Osteoblast (primary cell): ENCODE results near the gene PROX1. TPM values are rescaled to one million over a fixed set of nuclear protein-coding genes. Genes with fewer than 3 reads are reported as not detected.

ENCODE experiments used
- DNase-seq: peaks from one replicate; pipeline ENCODE4 v3.0.0; 2011; ENCODE audit warnings: low spot score, mixed read lengths; ENCODE audit not compliant: insufficient read length; ENCODE audit errors: missing footprints
- H2AFZ ChIP-seq: 2 replicates; pipeline ENCODE4 v1.6.0; 2011; ENCODE audit warnings: mild to moderate bottlenecking, low read length
- H3K27ac ChIP-seq: 2 replicates; pipeline ENCODE4 v1.5.1; 2011; ENCODE audit warnings: mild to moderate bottlenecking, low read depth, low read length, moderate library complexity
- H3K27me3 ChIP-seq: 2 replicates; pipeline ENCODE4 v1.6.0; 2012; ENCODE audit warnings: mild to moderate bottlenecking, control low read depth, inconsistent platforms, low read length, moderate library complexity; ENCODE audit not compliant: insufficient read depth
- H3K36me3 ChIP-seq: 2 replicates; pipeline ENCODE4 v1.5.1; 2011; ENCODE audit warnings: mild to moderate bottlenecking, low read length, control low read depth, moderate library complexity; ENCODE audit not compliant: insufficient read depth
- H3K4me1 ChIP-seq: 2 replicates; pipeline ENCODE4 v1.5.1; 2011; ENCODE audit warnings: mild to moderate bottlenecking, low read length, control low read depth, moderate library complexity; ENCODE audit not compliant: insufficient read depth
- H3K4me2 ChIP-seq: 2 replicates; pipeline ENCODE4 v1.6.0; 2011; ENCODE audit warnings: mild to moderate bottlenecking, low read length; ENCODE audit not compliant: insufficient read depth
- H3K4me3 ChIP-seq: fragments of 200-600 bp; sonication (generic); 3 replicates; pipeline ENCODE4 v1.5.1; 2012; ENCODE audit warnings: mild to moderate bottlenecking, low read length, inconsistent platforms; ENCODE audit not compliant: insufficient read depth
- H3K79me2 ChIP-seq: 2 replicates; pipeline ENCODE4 v1.6.0; 2012; ENCODE audit warnings: mild to moderate bottlenecking, low read length, control low read depth, inconsistent platforms; ENCODE audit not compliant: insufficient read depth
- H3K9me3 ChIP-seq: 2 replicates; pipeline ENCODE4 v1.5.1; 2011; ENCODE audit warnings: low read depth, low read length, control low read depth
- H4K20me1 ChIP-seq: 2 replicates; pipeline ENCODE4 v1.6.0; 2012; ENCODE audit warnings: mild to moderate bottlenecking, low read length, control low read depth; ENCODE audit not compliant: insufficient read depth
- CTCF ChIP-seq: IDR thresholded peaks from 2 replicates; pipeline ENCODE4 v1.5.1; 2011; ENCODE audit warnings: mild to moderate bottlenecking, low read depth, low read length, moderate library complexity; ENCODE audit errors: extremely low read depth
- total RNA-seq: library from RNA; depleted of rRNA; stranded (reverse); fragments of >200 nt; gene quantifications from 2 replicates; pipeline ENCODE4 v1.2.3, GENCODE V29; 2012

The PROX1 gene
- total RNA-seq, 1 donor, result under 0.01 TPM

- H3K27ac ChIP-seq, result no peak overlapping the region
Measured at GRCh38 chr1:213989002-213989855, 1.5 kb downstream of the PROX1 start.

GRCh38 chr1:213993929-213994328, 6.2 kb downstream of the PROX1 start:
- Histone ChIP-seq H3K4me1 (peaks cover 6% of the 10 kb centered on the region), H3K36me3 (no peaks in the 10 kb centered on the region), H3K27me3 (peaks cover 21% of the 10 kb centered on the region), H3K4me3 (no peak overlapping the region), H3K4me2 (no peak overlapping the region), H4K20me1 (no peaks in the 10 kb centered on the region), H3K79me2 (no peaks in the 10 kb centered on the region), H3K27ac (no peak overlapping the region), H2AFZ (no peak overlapping the region), H3K9me3 (no peaks in the 10 kb centered on the region)
- DNase-seq, result no peak
- TF ChIP-seq CTCF, result no peak

More at GRCh38 chr1:213989002-213989855, 1.5 kb downstream of the PROX1 start:
- TF ChIP-seq CTCF, result no peak
- Histone ChIP-seq H3K4me3 (peak overlapping the region; percentile 82), H3K4me1 (peaks cover 10% of the 10 kb centered on the region), H3K9me3 (no peaks in the 10 kb centered on the region), H3K79me2 (no peaks in the 10 kb centered on the region), H3K36me3 (no peaks in the 10 kb centered on the region), H4K20me1 (no peaks in the 10 kb centered on the region), H3K27me3 (peaks cover 51% of the 10 kb centered on the region), H3K4me2 (peak overlapping the region; percentile 98), H2AFZ (peak overlapping the region; percentile 96)
- DNase-seq, result peak; percentile 72

- Histone ChIP-seq H3K27me3 (peaks cover 13% of the 10 kb centered on the region), H3K4me2 (no peak overlapping the region), H3K4me1 (no peaks in the 10 kb centered on the region), H3K27ac (no peak overlapping the region), H3K4me3 (no peak overlapping the region), H3K36me3 (no peaks in the 10 kb centered on the region), H3K9me3 (no peaks in the 10 kb centered on the region), H2AFZ (no peak overlapping the region), H4K20me1 (no peaks in the 10 kb centered on the region), H3K79me2 (no peaks in the 10 kb centered on the region)
- DNase-seq, result no peak
- TF ChIP-seq CTCF, result no peak
Measured at GRCh38 chr1:213994888-213995287, 7.1 kb downstream of the PROX1 start.

GRCh38 chr1:213995603-213996002, 7.8 kb downstream of the PROX1 start:
- H3K4me3 ChIP-seq, result no peak overlapping the region
- no peak for DNase-seq
- H2AFZ ChIP-seq, result no peak overlapping the region
- H3K79me2 ChIP-seq, result no peaks in the 10 kb centered on the region
- no peaks in the 10 kb centered on the region for H3K9me3 ChIP-seq
- H3K4me2 ChIP-seq, result no peak overlapping the region
- no peak overlapping the region for H3K27ac ChIP-seq
- no peaks in the 10 kb centered on the region for H3K36me3 ChIP-seq
- no peak for TF ChIP-seq CTCF
- no peaks in the 10 kb centered on the region for H4K20me1 ChIP-seq
- H3K27me3 ChIP-seq, result peaks cover 7% of the 10 kb centered on the region
- no peaks in the 10 kb centered on the region for H3K4me1 ChIP-seq
